ENCODE results near the gene PEX19.

GRCh38 chr1:160243767-160244166 lies 41.2 kb downstream of the PEX19 start:
- TF ChIP-seq CTCF (IDR thresholded peaks at IDR 0.05): no peak
- no peak for TF ChIP-seq POLR2A (IDR thresholded peaks at IDR 0.05)
